PFSK-1 (cell line): ENCODE data around the gene NUSAP1.

Source experiments
- FOXP2 ChIP-seq: optimal IDR thresholded peaks from 2 replicates; pipeline ENCODE3; 2011; ENCODE audit warnings: borderline replicate concordance, control low read depth, inconsistent platforms; ENCODE audit not compliant: insufficient read depth; ENCODE audit errors: extremely low read length, extremely low read depth
- POLR2AphosphoS5 ChIP-seq: IDR thresholded peaks from 2 replicates; pipeline ENCODE4 v1.6.1; 2012; ENCODE audit warnings: low read depth, mild to moderate bottlenecking, control low read depth, low read length, moderate library complexity
- REST ChIP-seq, 2 experiments: IDR thresholded peaks; 2 replicates each; pipeline versions ENCODE4 v1.6.1 to v1.8.0; 2011 to 2012; ENCODE audit warnings: low read depth in 2 of 2, low read length in 2 of 2, control low read depth in 1 of 2, inconsistent platforms in 1 of 2, mild to moderate bottlenecking in 1 of 2, moderate library complexity in 1 of 2; ENCODE audit not compliant: insufficient read depth in 1 of 2
- SIN3A ChIP-seq: IDR thresholded peaks from 2 replicates; pipeline ENCODE4 v1.6.1; 2012; ENCODE audit warnings: mild to moderate bottlenecking, low read length, moderate library complexity, borderline replicate concordance; ENCODE audit not compliant: insufficient read depth
- TAF1 ChIP-seq: IDR thresholded peaks from 2 replicates; pipeline ENCODE4 v1.6.1; 2012; ENCODE audit warnings: low read length, control low read depth, borderline replicate concordance; ENCODE audit not compliant: insufficient read depth

NUSAP1 gene

GRCh38 chr15:41286665-41287333, 45.9 kb upstream of the NUSAP1 start:
- no peak for TF ChIP-seq TAF1
- no peak for TF ChIP-seq REST (IDR thresholded peaks at IDR 0.05; ENCODE audit: insufficient read depth in 1 of 2, low read depth in 2 of 2, low read length in 2 of 2)
- no peak for TF ChIP-seq FOXP2
- TF ChIP-seq POLR2AphosphoS5, result no peak
- TF ChIP-seq SIN3A, result no peak

DNA sequence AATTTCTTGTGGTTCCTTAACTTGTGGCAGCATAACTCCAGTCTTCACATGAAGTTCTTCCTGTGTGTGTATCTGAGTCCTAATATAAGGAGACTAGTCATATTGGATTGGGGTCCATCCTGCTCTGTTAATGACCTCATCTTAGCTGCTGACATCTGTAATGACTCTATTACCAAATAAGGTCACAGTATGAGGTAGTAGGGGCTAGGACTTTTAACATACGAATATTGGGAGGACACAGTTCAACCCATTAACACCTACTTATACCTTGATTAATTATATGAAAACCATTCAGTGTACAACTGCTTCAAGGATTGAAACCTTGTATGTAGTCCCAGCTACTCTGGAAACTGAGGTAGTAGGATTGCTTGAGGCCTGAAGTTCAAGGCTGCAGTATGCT, 44.2 kb upstream of the NUSAP1 start:
- TF ChIP-seq POLR2AphosphoS5, result no peak
- no peak for TF ChIP-seq SIN3A
- TF ChIP-seq REST (IDR thresholded peaks at IDR 0.05; ENCODE audit: insufficient read depth in 1 of 2, low read depth in 2 of 2, low read length in 2 of 2), result no peak
- no peak for TF ChIP-seq TAF1
- TF ChIP-seq FOXP2, result no peak

DNA sequence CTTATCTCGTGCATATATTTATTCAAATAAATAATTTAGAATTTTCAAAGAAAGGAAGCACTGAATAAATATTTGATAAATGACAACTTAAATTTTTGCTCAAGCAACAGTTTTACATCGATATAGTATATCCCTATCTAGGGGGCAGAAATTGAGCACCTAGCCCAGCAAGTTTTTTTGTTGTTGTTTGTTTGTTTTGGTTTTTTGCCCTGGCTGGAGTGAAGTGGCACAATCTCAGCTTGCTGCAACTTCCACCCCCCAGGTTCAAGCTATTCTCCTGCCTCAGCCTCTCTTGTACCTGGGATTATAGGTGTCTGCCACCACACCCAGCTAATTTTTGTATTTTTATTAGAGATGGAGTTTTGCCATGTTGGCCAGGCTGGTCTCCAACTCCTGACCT, 42.7 kb upstream of the NUSAP1 start:
- TF ChIP-seq FOXP2, result no peak
- no peak for TF ChIP-seq POLR2AphosphoS5
- TF ChIP-seq TAF1, result no peak
- no peak for TF ChIP-seq REST (IDR thresholded peaks at IDR 0.05; ENCODE audit: insufficient read depth in 1 of 2, low read depth in 2 of 2, low read length in 2 of 2)
- no peak for TF ChIP-seq SIN3A

DNA sequence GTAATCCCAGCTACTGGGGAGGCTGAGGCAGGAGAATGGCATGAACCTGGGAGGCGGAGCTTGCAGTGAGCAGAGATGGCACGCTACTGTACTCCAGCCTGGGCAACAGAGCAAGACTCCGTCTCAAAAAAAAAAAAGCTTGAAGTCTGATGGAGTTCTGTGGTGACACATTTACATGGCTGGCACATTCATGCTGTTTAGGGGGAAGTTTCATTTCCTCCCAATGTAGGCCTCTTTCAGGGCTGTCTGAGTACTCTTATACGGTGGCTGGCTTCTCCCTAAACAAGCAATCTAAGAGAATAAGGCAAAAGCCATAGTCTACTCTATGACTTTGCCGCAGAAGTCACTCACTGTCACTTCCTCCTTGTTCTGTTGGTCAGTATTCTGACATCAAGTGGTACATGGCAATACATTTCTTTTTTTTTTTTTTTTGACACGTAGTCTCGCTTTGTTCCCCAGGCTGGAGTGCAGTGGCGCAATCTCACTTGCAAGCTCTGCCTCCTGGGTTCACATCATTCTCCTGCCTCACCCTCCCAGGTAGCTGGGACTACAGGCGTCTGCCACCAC, 41.5 kb upstream of the NUSAP1 start:
- no peak for TF ChIP-seq REST (IDR thresholded peaks at IDR 0.05; ENCODE audit: insufficient read depth in 1 of 2, low read depth in 2 of 2, low read length in 2 of 2)
- no peak for TF ChIP-seq POLR2AphosphoS5
- TF ChIP-seq SIN3A, result no peak
- TF ChIP-seq TAF1, result no peak
- TF ChIP-seq FOXP2, result no peak
